ENCODE results near the gene PRDM15. TPM values are rescaled to one million over a fixed set of nuclear protein-coding genes. Genes with fewer than 3 reads are reported as not detected.
"Not testable (repeated sequence)": the region's sequence is repeated elsewhere in the genome, so short reads cannot be mapped to it uniquely, and the experiment has no call there.

PRDM15 gene
- total RNA-seq, 1 donor from 2014 or later, result 20.5 TPM

DNA sequence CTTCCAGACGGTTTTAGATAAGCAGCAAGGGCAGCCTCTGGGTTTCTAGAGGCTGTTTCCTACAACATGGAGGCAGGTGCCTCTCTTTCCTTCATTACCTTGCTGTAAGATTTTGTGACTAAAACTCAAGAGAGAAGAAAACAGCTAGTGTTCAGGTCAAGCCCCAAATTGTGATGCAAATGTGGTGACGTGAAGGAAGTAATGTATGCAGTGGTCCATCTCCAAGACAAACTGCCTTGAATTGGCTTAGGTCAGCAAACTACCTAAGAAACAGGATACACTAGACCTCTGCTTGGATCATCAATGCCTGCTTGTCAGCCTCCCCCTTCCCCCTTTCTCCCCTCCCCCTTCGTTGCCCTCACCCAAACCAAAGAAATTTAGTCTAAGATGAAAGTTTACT lies 83.4 kb downstream of the PRDM15 start:
- no peaks in the 10 kb centered on the region for H3K27me3 ChIP-seq
- peaks cover 4 to 12% of the 10 kb centered on the region in 2 donors for H3K36me3 ChIP-seq
- no peaks in the 10 kb centered on the region for H3K4me1 ChIP-seq
- H3K27ac ChIP-seq, result no peak overlapping the region
- H3K9me3 ChIP-seq, result peaks cover 6 to 11% of the 10 kb centered on the region in 2 donors
- intact Hi-C loops (cut with DNase I), result no loop called here
- DNase-seq (ENCODE audit: low spot score in 2 of 2), result no peak
- TF ChIP-seq, protein P1, sequence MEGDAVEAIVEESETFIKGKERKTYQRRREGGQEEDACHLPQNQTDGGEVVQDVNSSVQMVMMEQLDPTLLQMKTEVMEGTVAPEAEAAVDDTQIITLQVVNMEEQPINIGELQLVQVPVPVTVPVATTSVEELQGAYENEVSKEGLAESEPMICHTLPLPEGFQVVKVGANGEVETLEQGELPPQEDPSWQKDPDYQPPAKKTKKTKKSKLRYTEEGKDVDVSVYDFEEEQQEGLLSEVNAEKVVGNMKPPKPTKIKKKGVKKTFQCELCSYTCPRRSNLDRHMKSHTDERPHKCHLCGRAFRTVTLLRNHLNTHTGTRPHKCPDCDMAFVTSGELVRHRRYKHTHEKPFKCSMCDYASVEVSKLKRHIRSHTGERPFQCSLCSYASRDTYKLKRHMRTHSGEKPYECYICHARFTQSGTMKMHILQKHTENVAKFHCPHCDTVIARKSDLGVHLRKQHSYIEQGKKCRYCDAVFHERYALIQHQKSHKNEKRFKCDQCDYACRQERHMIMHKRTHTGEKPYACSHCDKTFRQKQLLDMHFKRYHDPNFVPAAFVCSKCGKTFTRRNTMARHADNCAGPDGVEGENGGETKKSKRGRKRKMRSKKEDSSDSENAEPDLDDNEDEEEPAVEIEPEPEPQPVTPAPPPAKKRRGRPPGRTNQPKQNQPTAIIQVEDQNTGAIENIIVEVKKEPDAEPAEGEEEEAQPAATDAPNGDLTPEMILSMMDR (IDR thresholded peaks at IDR 0.05), result no peak
- H3K4me3 ChIP-seq, result no peak overlapping the region

DNA sequence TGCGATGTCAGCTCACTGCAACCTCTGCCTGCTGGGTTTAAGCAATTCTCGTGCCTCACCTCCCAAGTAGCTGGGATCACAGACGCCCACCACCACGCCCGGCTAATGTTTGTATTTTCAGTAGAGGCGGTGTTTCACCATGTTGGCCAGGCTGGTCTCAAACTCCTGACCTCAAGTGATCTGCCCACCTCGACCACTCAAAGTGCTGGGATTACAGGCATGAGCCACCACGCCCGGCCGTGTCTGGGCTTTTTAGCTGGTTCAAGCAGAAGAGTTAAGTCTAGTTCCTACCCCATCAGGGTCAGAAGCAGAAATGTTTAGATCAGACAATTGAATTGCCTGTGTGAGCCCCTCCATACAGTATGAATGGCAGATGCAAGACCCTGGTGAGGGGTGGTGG lies 84.5 kb downstream of the PRDM15 start:
- intact Hi-C loops (cut with DNase I), result no loop called here
- Histone ChIP-seq H3K9me3 (peaks cover 6 to 11% of the 10 kb centered on the region in 2 donors), H3K27me3 (no peaks in the 10 kb centered on the region), H3K27ac (no peak overlapping the region), H3K4me1 (no peaks in the 10 kb centered on the region), H3K36me3 (peaks cover 0 to 3% of the 10 kb centered on the region in 2 donors), H3K4me3 (no peak overlapping the region)
- TF ChIP-seq, protein P1 (IDR thresholded peaks at IDR 0.05), result no peak
- no peak for DNase-seq (ENCODE audit: low spot score in 2 of 2)

DNA sequence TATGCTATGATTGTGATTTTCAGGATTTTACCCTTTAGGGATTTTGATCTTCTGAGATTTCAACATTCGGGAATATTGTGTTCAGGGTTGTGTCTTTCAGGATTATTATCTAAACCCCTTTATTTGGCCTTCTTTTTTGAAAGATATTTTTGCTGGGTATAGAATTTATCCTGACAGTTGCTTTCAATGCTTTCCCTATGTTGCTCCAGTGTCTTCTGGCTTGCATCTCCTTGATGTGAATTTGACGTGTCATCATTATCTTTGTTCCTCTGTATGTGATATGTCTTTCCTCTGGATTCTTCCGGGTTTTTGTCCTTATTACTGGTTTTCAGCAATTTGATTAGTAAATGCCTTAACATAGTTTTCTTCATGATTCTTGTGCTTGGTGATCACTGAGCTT lies 86.4 kb downstream of the PRDM15 start:
- intact Hi-C loops (cut with DNase I), result no loop called here

DNA sequence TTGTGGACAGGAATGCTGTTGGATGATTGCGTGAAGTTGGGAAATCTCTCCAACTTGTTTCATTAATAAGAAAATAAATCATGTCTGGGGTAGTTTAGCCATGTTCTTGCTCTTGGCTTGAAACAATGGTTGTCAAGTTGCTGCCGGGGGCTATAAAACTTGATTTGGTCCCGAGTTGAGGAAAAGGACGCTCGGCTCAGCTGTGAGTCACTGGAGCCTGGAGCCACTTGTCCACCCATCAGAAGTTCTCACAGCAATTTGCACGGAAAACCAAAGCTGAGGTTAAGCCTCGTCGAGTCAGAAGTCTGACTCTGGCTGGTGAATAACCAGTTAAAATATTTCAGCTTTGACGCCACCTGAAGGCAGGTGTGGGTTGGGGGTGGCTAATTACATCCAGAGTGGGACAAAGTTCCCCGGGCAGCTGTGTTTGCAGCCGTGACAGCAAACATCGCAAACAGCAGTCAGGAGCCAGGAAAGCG lies 92.6 kb downstream of the PRDM15 start:
- Histone ChIP-seq H3K4me1 (no peaks in the 10 kb centered on the region), H3K27me3 (no peaks in the 10 kb centered on the region), H3K36me3 (no peaks in the 10 kb centered on the region), H3K4me3 (no peak overlapping the region), H3K9me3 (no peaks in the 10 kb centered on the region), H3K27ac (no peak overlapping the region)
- intact Hi-C loops (cut with DNase I), result no loop called here
- TF ChIP-seq, protein P1 (IDR thresholded peaks at IDR 0.05), result no peak
- DNase-seq (ENCODE audit: low spot score in 2 of 2), result no peak

More for the DNA sequence above, 86.4 kb downstream of the PRDM15 start:
- TF ChIP-seq, protein P1 (IDR thresholded peaks at IDR 0.05), result no peak
- Histone ChIP-seq H3K27ac (no peak overlapping the region), H3K27me3 (no peaks in the 10 kb centered on the region), H3K4me3 (no peak overlapping the region), H3K4me1 (no peaks in the 10 kb centered on the region), H3K9me3 (peaks cover 6 to 11% of the 10 kb centered on the region in 2 donors), H3K36me3 (no peaks in the 10 kb centered on the region)
- no peak for DNase-seq (ENCODE audit: low spot score in 2 of 2)

DNA sequence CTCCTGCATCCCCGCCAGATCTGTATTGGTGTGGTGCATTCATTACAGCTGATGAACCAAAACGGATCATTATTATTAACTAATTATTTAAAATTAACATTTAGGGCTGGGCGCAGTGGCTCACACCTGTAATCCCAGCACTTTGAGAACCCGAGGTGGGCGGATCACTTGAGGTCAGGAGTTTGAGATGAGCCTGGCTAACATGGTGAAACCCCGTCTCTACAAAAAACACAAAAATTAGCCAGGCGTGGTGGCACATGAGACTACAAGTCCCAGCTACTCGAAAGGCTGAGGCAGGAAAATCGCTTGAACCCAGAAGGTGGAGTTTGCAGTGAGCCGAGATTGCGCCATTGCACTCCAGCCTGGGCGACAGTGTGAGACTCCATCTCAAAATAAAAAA lies 93.9 kb downstream of the PRDM15 start:
- H3K4me3 ChIP-seq; H3K27ac ChIP-seq; H3K4me1 ChIP-seq; H3K27me3 ChIP-seq; DNase-seq (ENCODE audit: low spot score in 2 of 2); H3K9me3 ChIP-seq; H3K36me3 ChIP-seq; intact Hi-C loops (cut with DNase I): not testable (repeated sequence)

DNA sequence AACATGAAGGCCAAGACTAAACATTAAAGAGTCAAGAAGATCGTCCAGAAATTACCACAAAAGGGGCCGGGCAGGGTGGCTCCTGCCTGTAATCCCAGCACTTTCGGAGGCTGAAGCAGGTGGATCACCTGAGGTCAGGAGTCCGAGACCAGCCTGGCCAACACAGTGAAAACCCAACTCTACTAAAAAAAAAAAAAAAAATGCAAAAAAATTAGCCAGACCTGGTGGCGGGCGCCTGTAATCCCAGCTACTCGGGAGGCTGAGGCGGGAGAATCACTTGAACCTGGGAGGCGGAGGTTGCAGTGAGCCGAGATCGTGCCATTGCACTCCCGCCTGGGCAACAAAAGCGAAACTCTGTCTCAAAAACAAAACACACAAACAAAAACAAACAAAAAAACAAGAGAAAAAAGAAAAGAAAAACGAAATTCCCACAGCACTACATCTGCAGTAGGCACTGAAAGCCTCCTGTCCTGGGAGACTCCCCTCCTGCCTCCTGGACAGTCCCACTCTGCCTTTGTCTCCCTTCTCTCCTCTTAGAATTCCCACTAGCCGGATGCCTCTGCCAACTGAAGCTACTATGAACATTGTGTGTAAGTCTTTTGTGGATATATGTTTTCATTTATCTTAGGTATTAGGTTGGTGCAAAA lies 94.6 kb downstream of the PRDM15 start:
- intact Hi-C loops (cut with DNase I), result no loop called here
- no peak overlapping the region for H3K27ac ChIP-seq
- H3K9me3 ChIP-seq, result no peaks in the 10 kb centered on the region
- DNase-seq (ENCODE audit: low spot score in 2 of 2), result no peak
- H3K4me3 ChIP-seq, result no peak overlapping the region
- no peaks in the 10 kb centered on the region for H3K36me3 ChIP-seq
- no peaks in the 10 kb centered on the region for H3K4me1 ChIP-seq
- no peaks in the 10 kb centered on the region for H3K27me3 ChIP-seq
- TF ChIP-seq, protein P1 (IDR thresholded peaks at IDR 0.05), result no peak

Measured in ascending aorta (tissue), 2 donors.